GM23338 (cell line): Measurements from ENCODE around the gene SIRT4. TPM values are rescaled to one million over a fixed set of nuclear protein-coding genes. Genes with fewer than 3 reads are reported as not detected.

ENCODE experiments used
- ATAC-seq: fragments of 200-7000 bp; cut with Tn5 transposase; 3 replicates; pipeline ENCODE4 v1.9.1; 2020
- DNase-seq: peaks from one replicate; pipeline ENCODE4 v3.0.0-alpha.2; 2015; ENCODE audit warnings: low spot score
- H2AFZ ChIP-seq: fragments of 200-600 bp; sonication (generic); 2 replicates; pipeline ENCODE4 v1.8.0; 2016; ENCODE audit warnings: antibody characterized with exemption, mild to moderate bottlenecking, moderate library complexity
- H3F3A ChIP-seq: fragments of 200-600 bp; sonication (generic); replicated peaks from 2 replicates; pipeline ENCODE4 v1.8.0; 2017; ENCODE audit warnings: antibody characterized with exemption, mixed run types, low read depth
- H3K27ac ChIP-seq: fragments of 200-600 bp; sonication (generic); 2 replicates; pipeline ENCODE4 v1.6.1; 2016; ENCODE audit warnings: low read depth
- H3K27me3 ChIP-seq: fragments of 200-600 bp; sonication (generic); 2 replicates; pipeline ENCODE4 v1.8.0; 2016; ENCODE audit warnings: mild to moderate bottlenecking, mixed run types, moderate library complexity; ENCODE audit not compliant: insufficient read depth
- H3K36me3 ChIP-seq: fragments of 200-600 bp; sonication (generic); 2 replicates; pipeline ENCODE4 v1.8.0; 2016; ENCODE audit warnings: mild to moderate bottlenecking; ENCODE audit not compliant: insufficient read depth
- H3K4me1 ChIP-seq: fragments of 200-600 bp; sonication (generic); 2 replicates; pipeline ENCODE4 v1.8.0; 2016; ENCODE audit warnings: mild to moderate bottlenecking, moderate library complexity; ENCODE audit not compliant: insufficient read depth
- H3K4me2 ChIP-seq: fragments of 200-600 bp; sonication (generic); 2 replicates; pipeline ENCODE4 v1.7.1; 2017; ENCODE audit warnings: mixed run types
- H3K4me3 ChIP-seq: fragments of 200-600 bp; sonication (generic); 2 replicates; pipeline ENCODE4 v1.6.1; 2016; ENCODE audit warnings: mixed run types
- H3K79me2 ChIP-seq: fragments of 200-600 bp; sonication (generic); replicated peaks from 2 replicates; pipeline ENCODE4 v1.8.0; 2017; ENCODE audit warnings: mild to moderate bottlenecking; ENCODE audit not compliant: insufficient read depth
- H3K9me2 ChIP-seq: fragments of 200-600 bp; sonication (generic); 2 replicates; pipeline ENCODE4 v1.8.0; 2017; ENCODE audit not compliant: insufficient read depth
- H4K20me1 ChIP-seq: fragments of 200-600 bp; sonication (generic); replicated peaks from 2 replicates; pipeline ENCODE4 v1.8.0; 2017; ENCODE audit warnings: mild to moderate bottlenecking; ENCODE audit not compliant: insufficient read depth
- H3K27ac Mint-ChIP-seq: 2 replicates; pipeline ENCODE4 v1.8.0; 2020; ENCODE audit warnings: inconsistent platforms, mild to moderate bottlenecking, moderate library complexity, mixed read lengths
- H3K27me3 Mint-ChIP-seq: 3 replicates; pipeline ENCODE4 v1.8.0; 2022; ENCODE audit warnings: low read depth, mild to moderate bottlenecking, moderate library complexity, mixed read lengths, inconsistent platforms; ENCODE audit not compliant: insufficient read depth, poor library complexity
- H3K36me3 Mint-ChIP-seq: 3 replicates; pipeline ENCODE4 v1.8.0; 2021; ENCODE audit warnings: low read depth, mild to moderate bottlenecking, inconsistent platforms, moderate library complexity, mixed read lengths
- H3K4me1 Mint-ChIP-seq: 3 replicates; pipeline ENCODE4 v1.8.0; 2020; ENCODE audit warnings: mild to moderate bottlenecking, inconsistent platforms, mixed read lengths
- H3K4me3 Mint-ChIP-seq: 3 replicates; pipeline ENCODE4 v1.8.0; 2021; ENCODE audit warnings: moderate library complexity, mild to moderate bottlenecking, inconsistent platforms, mixed read lengths
- H3K9me3 Mint-ChIP-seq: 3 replicates; pipeline ENCODE4 v1.8.0; 2020; ENCODE audit warnings: moderate library complexity, mild to moderate bottlenecking, inconsistent platforms, mixed read lengths
- CREB1 ChIP-seq: fragments of 250-450 bp; sonication (Bioruptor Pico); IDR thresholded peaks from 2 replicates; pipeline ENCODE4 v1.5.0; 2020; ENCODE audit warnings: low read depth, mild to moderate bottlenecking, moderate library complexity
- CTCF ChIP-seq, 2 experiments: fragments of 200-600 bp in 1 of 2; sonication (generic) in 1 of 2; conservative IDR thresholded peaks; 2 replicates each; pipeline versions ENCODE4 v1.5.1 to v1.6.1; 2016 to 2017; ENCODE audit warnings: antibody characterized with exemption in 2 of 2, low read depth in 2 of 2, mild to moderate bottlenecking in 2 of 2, moderate library complexity in 1 of 2
- ETS1 ChIP-seq: IDR thresholded peaks from 2 replicates; pipeline ENCODE4 v1.6.1; 2016; ENCODE audit warnings: antibody characterized with exemption
- EZH2 ChIP-seq: fragments of 200-600 bp; sonication (generic); IDR thresholded peaks from one replicate; pipeline ENCODE4 v1.8.0; 2017; ENCODE audit warnings: antibody characterized with exemption, mild to moderate bottlenecking, low read depth; ENCODE audit not compliant: unreplicated experiment
- EZH2phosphoT487 ChIP-seq: fragments of 200-600 bp; sonication (generic); IDR thresholded peaks from one replicate; pipeline ENCODE4 v1.8.1; 2018; ENCODE audit warnings: antibody characterized with exemption; ENCODE audit not compliant: unreplicated experiment
- JUNB ChIP-seq: IDR thresholded peaks from one replicate; pipeline ENCODE4 v1.6.1; 2016; ENCODE audit warnings: antibody characterized with exemption; ENCODE audit not compliant: unreplicated experiment
- NANOG ChIP-seq: IDR thresholded peaks from 2 replicates; pipeline ENCODE4 v1.6.1; 2016; ENCODE audit warnings: antibody characterized with exemption, borderline replicate concordance
- POLR2AphosphoS5 ChIP-seq: IDR thresholded peaks from 2 replicates; pipeline ENCODE4 v1.6.1; 2016; ENCODE audit warnings: antibody characterized with exemption, low read depth
- REST ChIP-seq: IDR thresholded peaks from one replicate; pipeline ENCODE4 v1.6.1; 2018; ENCODE audit warnings: antibody characterized with exemption; ENCODE audit not compliant: unreplicated experiment
- STAT1 ChIP-seq: IDR thresholded peaks from one replicate; pipeline ENCODE4 v1.6.1; 2016; ENCODE audit warnings: antibody characterized with exemption; ENCODE audit not compliant: unreplicated experiment
- ZNF114 ChIP-seq: fragments of 250-450 bp; sonication (Bioruptor Pico); IDR thresholded peaks from 2 replicates; pipeline ENCODE4 v1.5.0; 2020; ENCODE audit warnings: mild to moderate bottlenecking, moderate library complexity
- ZNF331 ChIP-seq: fragments of 250-450 bp; sonication (Bioruptor Pico); IDR thresholded peaks from 2 replicates; pipeline ENCODE4 v1.5.0; 2020; ENCODE audit warnings: low read depth, mild to moderate bottlenecking, moderate library complexity
- polyA plus RNA-seq: library from polyadenylated mRNA; unstranded; fragments of >200 nt; fragmentation: Nextera tagmentation; extraction: Ambion mirVana; gene quantifications from 2 replicates; pipeline ENCODE4 v1.2.1, GENCODE V29; 2016
- total RNA-seq: library from RNA; depleted of rRNA; stranded (reverse); fragments of >200 nt; shearing (Covaris generic); gene quantifications from 2 replicates; pipeline ENCODE4 v1.2.3, GENCODE V29; 2014

SIRT4 gene
- total and polyA plus RNA-seq, 2 experiments from 2014 or later, result 2.0 to 3.0 TPM

GRCh38 chr12:120292661-120293531, 9.2 kb upstream of the SIRT4 start, which contains the start of gene RNU4-1:
RNU4-1 (minus strand) TSS chr12:120293237.
- Histone ChIP-seq H4K20me1 (no peaks in the 10 kb centered on the region), H3K9me2 (no peaks in the 10 kb centered on the region), H2AFZ (no peak within 1 kb of the TSS), H3F3A (peaks cover 12% of the 10 kb centered on the region), H3K4me3 (peak within 1 kb of the TSS; percentile 54), H3K27me3 (no peaks in the 10 kb centered on the region), H3K27ac (peak within 1 kb of the TSS; percentile 99), H3K79me2 (no peaks in the 10 kb centered on the region), H3K36me3 (no peaks in the 10 kb centered on the region), H3K4me2 (peak within 1 kb of the TSS; percentile 75), H3K4me1 (peaks cover 4% of the 10 kb centered on the region; the same call in 1 of the 2 replicates)
- no peak within 1 kb of the TSS for H3K4me3 Mint-ChIP-seq
- no peaks in the 10 kb centered on the region for H3K36me3 Mint-ChIP-seq
- DNase-seq (peak; percentile 95), ATAC-seq (peak; percentile 54)
- H3K9me3 Mint-ChIP-seq, result no peaks in the 10 kb centered on the region
- TF ChIP-seq JUNB (no peak), ZNF114 (CRISPR knock-in tag) (no peak), CREB1 (peak; percentile 72), EZH2 (no peak), CTCF (conservative IDR thresholded peaks at IDR 0.05; ENCODE audit: low read depth in 2 of 2) (no peak), ZNF331 (CRISPR knock-in tag) (0 out of 2 replicates have a peak, but pooled peaks have one; percentile 4), ETS1 (peak; percentile 95), POLR2AphosphoS5 (peak; percentile 100), EZH2phosphoT487 (no peak), REST (no peak), STAT1 (no peak), NANOG (0 out of 2 replicates have a peak, but pooled peaks have one; percentile 19)
- H3K27me3 Mint-ChIP-seq, result peaks cover 3% of the 10 kb centered on the region
- H3K4me1 Mint-ChIP-seq, result peaks cover 5% of the 10 kb centered on the region
- H3K27ac Mint-ChIP-seq, result no peak within 1 kb of the TSS
